Measurements from ENCODE around the gene VEPH1. TPM values are rescaled to one million over a fixed set of nuclear protein-coding genes. Genes with fewer than 3 reads are reported as not detected.

VEPH1 gene
- total RNA-seq, 1 experiment from 2014 or later: 7.7 TPM

- Histone ChIP-seq H3K23ac (ENCODE audit: insufficient read length, low read depth, low read length) (no peak overlapping the region), H2AK5ac (ENCODE audit: insufficient read length, low read length) (no peak overlapping the region), H3K4me2 (ENCODE audit: insufficient read depth, insufficient read length, low read length) (no peak overlapping the region), H3K14ac (ENCODE audit: insufficient read depth, low read length) (no peak overlapping the region), H2BK12ac (ENCODE audit: insufficient read length, low read depth, low read length) (no peak overlapping the region), H3K27me3 (ENCODE audit: insufficient read depth, low read length) (no peaks in the 10 kb centered on the region), H2BK120ac (ENCODE audit: low read depth, low read length, poor library complexity, severe bottlenecking) (no peak overlapping the region), H4K8ac (replicated peaks; ENCODE audit: insufficient read length, low read depth, low read length) (no peak overlapping the region), H3K9me3 (ENCODE audit: control insufficient read depth, low read depth, low read length) (no peaks in the 10 kb centered on the region), H2BK15ac (ENCODE audit: low read depth, low read length) (no peak overlapping the region), H2BK20ac (ENCODE audit: low read depth, low read length, poor library complexity, severe bottlenecking) (no peak overlapping the region), H3K79me2 (ENCODE audit: insufficient read depth, low read length) (no peaks in the 10 kb centered on the region), H2AFZ (ENCODE audit: low read length) (no peak overlapping the region), H2BK5ac (ENCODE audit: insufficient read length, low read length) (no peak overlapping the region), H4K5ac (ENCODE audit: insufficient read length, low read depth, low read length) (no peak overlapping the region), H4K91ac (ENCODE audit: insufficient read length, low read depth, low read length) (no peak overlapping the region), H3K23me2 (ENCODE audit: insufficient read length, low read depth, low read length, poor library complexity, severe bottlenecking) (no peaks in the 10 kb centered on the region), H4K20me1 (ENCODE audit: control insufficient read depth, insufficient read depth, insufficient read length) (no peaks in the 10 kb centered on the region), H3K79me1 (ENCODE audit: insufficient read depth, low read depth, low read length, poor library complexity, severe bottlenecking) (no peaks in the 10 kb centered on the region), H3K4me1 (ENCODE audit: insufficient read depth, low read length) (no peaks in the 10 kb centered on the region), H3K9ac (ENCODE audit: extremely low read depth, insufficient read length, low read length) (no peak overlapping the region), H3K56ac (ENCODE audit: insufficient read length, low read depth, low read length) (no peak overlapping the region), H3K18ac (ENCODE audit: insufficient read length, low read depth, low read length) (no peak overlapping the region), H3K4ac (ENCODE audit: low read depth, low read length) (no peak overlapping the region), H3T11ph (ENCODE audit: low read length) (no peak overlapping the region), H3K27ac (ENCODE audit: insufficient read length, low read depth, low read length) (no peak overlapping the region)
- no CpG with 5 or more reads among the region's 2 CpGs for WGBS (ENCODE audit: extremely low coverage, insufficient read length, low lambda C conversion rate)
- H3K4me1 Mint-ChIP-seq: peaks cover 5 to 9% of the 10 kb centered on the region in 2 experiments
- H3K36me3 Mint-ChIP-seq (ENCODE audit: insufficient read depth in 1 of 3, low read depth in 3 of 3): no peaks in the 10 kb centered on the region; a peak in 1 of 7 replicates
- H3K9me3 Mint-ChIP-seq: peaks cover 2 to 5% of the 10 kb centered on the region in 2 experiments; a peak in 1 of 5 replicates
- DNase-seq: no peak
- TF ChIP-seq CTCF (conservative IDR thresholded peaks at IDR 0.05): no peak
- no peak overlapping the region for H3K27ac Mint-ChIP-seq
- H3K27me3 Mint-ChIP-seq (ENCODE audit: low read depth): no peaks in the 10 kb centered on the region
- no peak overlapping the region for H3K4me3 Mint-ChIP-seq
Measured at GRCh38 chr3:157323360-157323759, 179.9 kb downstream of the VEPH1 start.
